ENCODE results near the gene NT5DC4.

The NT5DC4 gene

DNA sequence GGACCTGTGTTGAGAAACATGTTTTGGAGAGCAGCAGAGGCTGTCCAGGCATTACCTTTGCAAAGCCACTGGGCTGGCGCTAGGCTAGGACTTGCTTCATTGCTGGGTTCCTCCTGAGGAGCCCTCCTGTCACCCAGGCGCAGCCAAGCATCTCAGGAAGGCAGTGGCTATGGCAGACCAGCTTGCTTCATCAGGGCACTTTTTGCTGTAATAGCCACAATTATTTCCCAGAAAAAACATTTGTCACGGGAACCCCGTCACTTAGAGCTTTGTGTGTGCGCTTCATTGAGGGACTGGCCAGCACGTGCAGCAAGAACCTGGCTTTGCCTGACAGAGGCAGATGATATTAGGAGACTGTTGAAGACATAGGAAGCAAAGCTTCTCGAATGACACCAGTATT lies 38.7 kb upstream of the NT5DC4 start:
- TF ChIP-seq, protein P1, sequence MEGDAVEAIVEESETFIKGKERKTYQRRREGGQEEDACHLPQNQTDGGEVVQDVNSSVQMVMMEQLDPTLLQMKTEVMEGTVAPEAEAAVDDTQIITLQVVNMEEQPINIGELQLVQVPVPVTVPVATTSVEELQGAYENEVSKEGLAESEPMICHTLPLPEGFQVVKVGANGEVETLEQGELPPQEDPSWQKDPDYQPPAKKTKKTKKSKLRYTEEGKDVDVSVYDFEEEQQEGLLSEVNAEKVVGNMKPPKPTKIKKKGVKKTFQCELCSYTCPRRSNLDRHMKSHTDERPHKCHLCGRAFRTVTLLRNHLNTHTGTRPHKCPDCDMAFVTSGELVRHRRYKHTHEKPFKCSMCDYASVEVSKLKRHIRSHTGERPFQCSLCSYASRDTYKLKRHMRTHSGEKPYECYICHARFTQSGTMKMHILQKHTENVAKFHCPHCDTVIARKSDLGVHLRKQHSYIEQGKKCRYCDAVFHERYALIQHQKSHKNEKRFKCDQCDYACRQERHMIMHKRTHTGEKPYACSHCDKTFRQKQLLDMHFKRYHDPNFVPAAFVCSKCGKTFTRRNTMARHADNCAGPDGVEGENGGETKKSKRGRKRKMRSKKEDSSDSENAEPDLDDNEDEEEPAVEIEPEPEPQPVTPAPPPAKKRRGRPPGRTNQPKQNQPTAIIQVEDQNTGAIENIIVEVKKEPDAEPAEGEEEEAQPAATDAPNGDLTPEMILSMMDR (IDR thresholded peaks at IDR 0.05; ENCODE audit: insufficient read depth, low read length, missing control alignments) = no peak
- ChIA-PET POLR2A (no interaction called here), CTCF (interaction anchor here (1.2 to 1.5 kb wide), 3 partner anchors 9 to 45 kb away, joined by 4 to 6 read pairs (median 5); no protein-coding TSS in a partner anchor)
- no peak overlapping the region for H3K4me3 ChIP-seq (ENCODE audit: low read depth, low read length)
- no peak for DNase-seq (ENCODE audit: low read depth, low spot score)

DNA sequence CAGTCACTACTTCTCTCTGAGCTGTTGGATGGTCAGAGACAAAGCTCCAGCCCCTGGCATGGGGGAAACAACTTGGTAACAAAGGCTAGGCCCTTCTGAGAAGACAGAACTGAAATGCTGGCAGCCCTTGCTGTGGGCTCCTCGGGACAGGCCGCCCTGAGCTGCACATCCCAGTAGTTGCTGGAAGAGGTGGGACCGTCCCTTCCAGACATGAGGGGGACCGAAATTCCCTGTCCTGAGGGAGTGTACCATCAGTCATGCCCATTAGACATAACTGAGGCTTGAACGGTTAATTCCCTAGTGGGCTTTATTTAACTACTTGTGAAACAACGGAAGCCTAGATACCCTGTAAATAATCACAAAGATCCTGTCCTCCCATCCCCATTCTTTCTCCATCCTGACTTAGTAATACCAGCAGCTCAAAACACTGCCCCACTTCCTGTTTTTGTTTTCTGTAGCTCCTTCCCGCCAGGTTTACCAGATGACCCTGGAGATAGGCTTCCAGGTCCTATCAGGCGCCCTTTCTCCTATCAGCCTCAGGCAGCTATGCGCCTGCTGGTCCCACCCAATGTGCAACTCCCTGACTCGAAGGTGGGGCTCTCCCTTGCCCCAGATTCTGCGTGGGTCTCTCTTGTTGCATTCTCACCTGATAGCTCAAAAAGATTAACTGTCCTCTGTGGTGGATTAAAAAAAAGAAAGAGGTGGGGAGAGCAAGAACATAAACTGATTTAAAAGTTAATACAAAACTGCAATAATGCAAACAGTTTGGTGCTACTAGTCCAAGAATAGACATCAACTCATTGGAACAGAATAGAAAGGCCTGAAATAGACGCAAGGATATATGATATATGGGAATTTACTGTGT lies 37.0 kb upstream of the NT5DC4 start:
- H3K4me3 ChIP-seq (ENCODE audit: low read depth, low read length) = no peak overlapping the region
- CTCF ChIA-PET = interaction anchor here (0.9 to 1.5 kb wide), 5 partner anchors 11 to 84 kb away, joined by 3 to 5 read pairs (median 4); no protein-coding TSS in a partner anchor
- no peak for DNase-seq (ENCODE audit: low read depth, low spot score)
- TF ChIP-seq, protein P1 (IDR thresholded peaks at IDR 0.05; ENCODE audit: insufficient read depth, low read length, missing control alignments) = no peak
- POLR2A ChIA-PET = no interaction called here

DNA sequence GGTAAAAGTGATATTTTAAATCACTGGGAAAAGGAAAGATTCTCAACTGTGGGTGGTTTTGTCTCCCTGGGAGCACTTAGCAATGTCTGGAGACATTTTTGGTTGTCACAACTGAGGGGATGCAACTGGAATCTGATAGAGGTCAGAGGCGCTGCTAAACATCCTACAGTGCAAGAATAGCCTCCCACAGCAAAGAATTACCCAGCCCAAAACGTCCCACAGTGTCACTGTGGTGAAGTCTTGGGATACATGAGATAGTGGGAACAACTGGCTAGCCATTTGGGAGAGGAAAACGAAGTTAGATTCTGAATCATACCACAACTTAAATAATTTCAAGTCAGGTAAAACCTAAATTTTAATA lies 36.4 kb upstream of the NT5DC4 start:
- CTCF ChIA-PET = interaction anchor here (0.9 to 1.6 kb wide), 9 partner anchors 12 to 84 kb away, joined by 3 to 10 read pairs (median 3); no protein-coding TSS in a partner anchor
- TF ChIP-seq, protein P1 (IDR thresholded peaks at IDR 0.05; ENCODE audit: insufficient read depth, low read length, missing control alignments) = no peak
- POLR2A ChIA-PET = no interaction called here

DNA sequence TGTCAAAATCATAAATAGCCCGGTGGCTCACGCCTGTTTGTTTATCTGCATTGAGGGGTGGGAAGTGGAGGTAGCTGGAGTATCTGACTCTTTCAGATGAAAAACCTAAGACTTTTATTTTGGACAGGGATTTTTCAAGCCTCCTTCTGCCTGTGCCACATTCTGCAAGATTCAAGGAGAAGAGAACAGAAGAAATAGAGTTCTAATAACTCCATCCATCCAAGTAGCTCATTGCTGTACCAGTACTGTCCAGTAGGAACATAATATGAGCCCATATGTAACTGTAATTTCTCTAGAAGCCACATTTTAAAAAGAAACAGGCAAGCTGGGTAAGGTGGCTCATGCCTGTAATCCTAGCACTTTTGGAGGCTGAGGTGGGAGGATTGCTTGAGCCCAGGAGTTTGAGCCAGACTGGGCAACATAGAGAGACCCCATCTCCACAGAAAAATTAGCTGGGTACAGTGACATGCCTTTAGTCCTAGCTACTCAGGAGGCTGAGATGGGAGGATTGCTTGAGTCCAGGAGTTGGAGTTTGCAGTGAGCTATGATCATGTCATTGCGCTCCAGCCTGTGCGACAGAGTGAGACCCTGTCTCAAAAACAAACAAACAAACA lies 35.4 kb upstream of the NT5DC4 start:
- DNase-seq (ENCODE audit: low read depth, low spot score) = no peak
- TF ChIP-seq, protein P1 (IDR thresholded peaks at IDR 0.05; ENCODE audit: insufficient read depth, low read length, missing control alignments) = no peak
- CTCF ChIA-PET = interaction anchor here (0.9 to 3.9 kb wide), 12 partner anchors 15 to 86 kb away, joined by 3 to 24 read pairs (median 4); partner anchors contain the start of gene SLC20A1
- POLR2A ChIA-PET = no interaction called here
- no peak overlapping the region for H3K4me3 ChIP-seq (ENCODE audit: low read depth, low read length)

More for the DNA sequence above, 36.4 kb upstream of the NT5DC4 start:
- DNase-seq (ENCODE audit: low read depth, low spot score) = no peak
- H3K4me3 ChIP-seq (ENCODE audit: low read depth, low read length) = no peak overlapping the region

DNA sequence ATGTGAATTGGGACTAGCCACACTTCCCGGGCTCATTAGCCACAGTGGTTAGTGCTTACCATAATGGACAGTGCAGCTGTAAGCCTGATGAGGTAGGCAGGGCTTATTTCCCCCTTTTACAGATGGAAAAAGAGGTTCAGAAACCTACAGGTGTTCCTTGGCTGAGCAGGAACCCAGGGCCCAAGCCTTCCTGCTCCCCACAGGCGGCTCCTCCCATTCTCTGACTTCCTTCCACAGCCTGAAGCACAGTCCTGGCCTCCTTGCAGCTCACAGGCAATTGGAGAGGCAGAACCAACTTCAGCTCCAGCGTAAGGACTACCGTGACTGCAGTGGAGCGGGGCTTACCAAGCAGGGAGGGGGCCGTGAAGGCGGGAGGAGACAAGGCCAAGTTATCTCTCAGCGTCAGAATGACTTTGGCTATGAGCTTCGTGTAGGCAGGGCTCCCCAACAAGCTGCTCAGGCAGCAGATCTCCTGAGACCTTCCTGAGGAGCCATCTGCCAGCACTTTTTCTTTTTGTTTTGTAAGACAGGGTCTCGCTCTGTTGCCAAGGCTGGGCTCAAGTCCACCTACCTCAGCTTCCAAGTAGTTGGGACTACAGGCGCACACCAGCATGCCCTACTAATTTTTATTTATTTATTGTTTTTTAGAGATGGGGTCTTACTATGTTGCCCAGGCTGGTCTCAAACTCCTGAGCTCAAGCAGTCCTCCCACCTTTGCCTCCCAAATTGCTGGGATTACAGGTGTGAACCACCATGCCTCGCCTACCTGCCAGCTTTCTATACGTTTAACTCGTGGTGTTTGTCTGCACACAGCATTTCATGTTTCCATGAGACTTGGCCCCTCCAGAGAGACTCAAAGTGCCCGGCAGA lies 34.2 kb upstream of the NT5DC4 start:
- no peak for DNase-seq (ENCODE audit: low read depth, low spot score)
- CTCF ChIA-PET = interaction anchor here (1.8 to 3.9 kb wide), 4 partner anchors 41 to 103 kb away, joined by 6 to 24 read pairs (median 9); partner anchors contain the start of genes CHCHD5 and SLC20A1
- TF ChIP-seq, protein P1 (IDR thresholded peaks at IDR 0.05; ENCODE audit: insufficient read depth, low read length, missing control alignments) = no peak
- H3K4me3 ChIP-seq (ENCODE audit: low read depth, low read length) = no peak overlapping the region
- POLR2A ChIA-PET = no interaction called here

Data from AG04449 (cell line).